Adrenal gland (tissue), 5 donors: ENCODE results near the gene OR2AP1.

Source experiments
- CTCF ChIP-seq, 6 experiments: fragments of 450-650 bp in 4 of 6; fragments of 200-600 bp in 2 of 6; sonication (generic) in 1 of 6; IDR thresholded peaks; 1 replicate in 5 of 6; 2 replicates in 1 of 6; pipeline versions ENCODE4 v1.5.1 to v1.8.0; 2016 to 2021; ENCODE audit warnings: antibody characterized with exemption in 6 of 6, mild to moderate bottlenecking in 2 of 6, moderate library complexity in 1 of 6
- POLR2A ChIP-seq, 2 donors: fragments of 450-650 bp; IDR thresholded peaks; one replicate each; pipeline ENCODE4 v1.6.1; 2017; ENCODE audit warnings: antibody characterized with exemption in 2 of 2, mild to moderate bottlenecking in 2 of 2, moderate library complexity in 1 of 2
- donor health status: DM: no; HTN: no; CAD: no.

- TF ChIP-seq POLR2A (IDR thresholded peaks at IDR 0.05) = no peak
- no peak for TF ChIP-seq CTCF (IDR thresholded peaks at IDR 0.05)
Measured at GRCh38 chr12:55585817-55586216, 13.5 kb downstream of the OR2AP1 start.
